NCI-H446 (cell line): ENCODE data around the gene CDC42EP2.
A peak's percentile ranks its signal among the peaks of the same experiment; 100 is the strongest.

ENCODE experiments used
- DNase-seq, 2 experiments: peaks; one replicate each; lab custom pipeline; 2025; lab: John Stamatoyannopoulos, UW

Gene CDC42EP2

DNA sequence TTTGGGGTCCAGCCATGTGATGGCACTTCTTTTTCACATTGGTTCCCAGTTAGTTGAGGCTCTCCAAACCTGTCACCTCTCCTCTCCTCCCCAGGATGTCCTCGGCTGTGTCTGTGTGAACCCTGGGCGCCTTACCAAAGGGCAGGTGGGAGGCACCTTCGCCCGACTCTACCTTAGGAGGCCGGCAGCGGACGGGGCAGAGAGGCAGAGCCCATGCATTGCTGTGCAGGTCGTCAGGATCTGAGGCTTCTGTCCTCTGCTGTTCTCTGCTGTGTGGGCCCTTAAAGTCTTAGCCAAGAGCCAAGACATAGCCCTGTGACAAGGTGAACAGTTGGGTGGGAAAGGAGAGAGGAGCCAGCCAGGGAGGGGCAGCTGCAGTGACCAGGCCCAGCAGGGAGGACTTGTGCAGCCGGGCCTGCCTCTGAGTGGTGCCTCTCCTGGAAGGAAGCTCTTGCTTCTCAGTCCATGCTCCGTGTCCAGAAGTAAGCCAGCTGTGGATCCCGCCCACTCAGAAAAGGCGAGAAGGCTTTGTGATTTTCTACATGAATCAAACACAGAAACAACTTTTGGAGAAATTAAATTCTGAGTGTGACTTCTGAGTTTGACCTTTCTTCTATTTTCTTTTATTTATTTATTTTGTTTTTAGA lies 17.5 kb upstream of the CDC42EP2 start:
- no peak for DNase-seq

DNA sequence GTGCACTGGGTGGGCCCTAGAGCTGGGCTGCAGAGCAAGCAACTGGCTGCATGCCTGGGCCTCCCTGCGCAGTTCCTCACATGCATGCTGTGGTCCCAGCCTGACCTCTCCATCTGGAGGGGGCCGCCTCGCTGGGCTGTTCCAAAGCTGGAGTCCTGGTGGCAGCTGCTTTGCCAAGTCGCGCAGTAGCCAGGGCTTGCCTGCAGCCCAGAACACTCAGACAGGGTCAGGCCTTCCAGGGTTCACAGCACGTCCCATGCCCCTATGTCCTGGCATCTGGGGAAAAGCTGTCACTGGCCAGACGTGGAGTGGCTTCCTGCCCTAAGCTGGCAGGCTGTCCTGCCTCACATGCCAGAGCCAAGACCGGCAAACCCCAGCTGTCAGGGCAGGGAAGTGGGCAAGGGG lies 16.5 kb upstream of the CDC42EP2 start:
- no peak for DNase-seq

DNA sequence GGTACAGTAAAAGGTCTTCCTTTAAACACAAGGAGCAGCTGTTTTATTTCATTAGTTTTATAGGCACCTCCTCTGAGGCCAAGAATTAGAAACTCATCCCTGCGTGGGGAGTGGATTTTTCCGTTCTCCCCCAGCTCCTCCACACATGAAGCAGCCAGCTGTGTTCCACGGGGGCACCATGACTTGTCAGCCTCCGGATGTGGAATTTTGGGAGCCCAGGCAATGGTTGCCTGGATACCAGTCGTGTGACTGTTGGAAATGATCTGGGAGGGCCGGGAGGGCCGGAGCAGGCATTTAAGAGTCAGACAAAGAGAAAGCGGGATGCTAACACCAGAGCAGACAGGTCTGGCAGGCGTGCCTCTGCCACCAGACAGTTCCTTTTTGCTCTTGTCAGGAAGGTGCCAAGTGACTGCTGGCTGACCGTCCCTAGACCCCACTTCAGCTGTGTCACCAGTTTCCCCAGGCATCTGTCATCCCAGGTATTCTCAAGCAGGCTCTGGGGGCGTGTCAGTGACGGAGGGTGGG lies 15.9 kb upstream of the CDC42EP2 start:
- DNase-seq, result no peak

DNA sequence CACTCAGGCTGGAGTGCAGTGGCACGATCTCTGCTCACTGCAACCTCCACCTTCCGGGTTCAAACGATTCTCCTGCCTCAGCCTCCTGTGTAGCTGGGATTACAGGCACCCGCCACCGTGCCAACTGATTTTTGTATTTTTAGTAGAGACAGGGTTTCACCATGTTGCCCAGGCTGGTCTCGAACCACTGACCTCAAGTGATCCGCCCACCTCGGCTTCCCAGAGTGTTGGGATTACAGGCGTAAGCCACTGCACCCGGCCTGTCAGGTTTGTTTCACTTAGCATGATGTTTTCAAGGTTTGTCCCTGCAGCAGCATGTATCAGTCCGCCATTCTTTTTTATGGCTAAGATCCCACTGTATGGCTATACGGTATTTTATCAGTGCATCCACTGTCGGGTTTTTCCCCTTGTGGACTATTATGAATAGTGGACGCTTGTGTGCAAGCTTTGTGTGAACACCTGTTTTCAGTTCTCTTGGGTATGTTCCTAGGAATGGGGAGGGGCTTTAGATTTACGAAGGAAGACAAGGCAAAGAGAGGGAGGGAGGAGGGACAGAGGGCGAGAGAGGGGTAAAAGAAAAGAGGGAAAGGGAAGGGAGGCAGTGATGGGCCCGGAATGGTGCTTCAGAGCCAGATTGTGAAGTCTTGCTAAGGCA lies 13.9 kb upstream of the CDC42EP2 start:
- DNase-seq, result no peak

DNA sequence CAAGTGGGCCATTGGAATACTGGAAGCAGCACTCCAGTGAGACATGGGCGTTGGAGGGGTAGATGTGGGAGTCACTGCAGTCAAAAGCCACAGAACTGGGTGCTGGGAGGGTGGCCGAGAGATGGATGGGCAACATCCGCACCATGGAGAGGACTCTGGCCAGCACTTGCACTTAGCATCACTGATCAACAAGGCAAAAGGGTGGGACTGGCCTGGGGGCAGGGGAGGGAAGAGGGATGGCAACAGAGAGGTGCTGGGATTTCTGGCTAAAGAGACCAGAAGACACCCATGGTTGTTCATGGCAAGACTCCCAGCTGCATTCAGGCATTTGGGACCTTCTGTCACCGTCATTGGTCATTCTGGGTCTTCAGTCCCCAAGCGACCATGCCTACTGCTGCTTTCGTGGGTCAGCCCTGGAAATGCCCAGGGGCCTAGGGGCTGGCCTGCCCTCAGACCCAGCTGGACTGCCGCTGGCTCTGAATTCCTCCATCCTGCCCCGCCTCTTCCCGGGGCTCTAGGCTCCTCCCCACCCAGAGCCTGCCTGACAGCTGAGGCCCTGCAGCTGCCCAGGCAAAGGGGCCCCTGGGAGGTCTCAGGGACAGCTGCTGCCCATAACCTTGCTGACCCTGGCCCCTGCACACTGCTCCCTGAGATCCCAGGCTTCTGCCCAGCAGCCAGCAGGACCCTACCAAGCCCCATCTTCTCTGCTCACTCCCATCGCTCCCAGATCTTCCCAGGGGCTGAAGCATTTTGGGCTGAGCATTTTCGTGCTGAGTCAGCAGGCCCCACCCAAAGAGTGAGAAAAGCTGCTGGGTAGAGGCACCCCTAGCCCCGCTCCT lies 13.0 kb upstream of the CDC42EP2 start:
- DNase-seq, result no peak

DNA sequence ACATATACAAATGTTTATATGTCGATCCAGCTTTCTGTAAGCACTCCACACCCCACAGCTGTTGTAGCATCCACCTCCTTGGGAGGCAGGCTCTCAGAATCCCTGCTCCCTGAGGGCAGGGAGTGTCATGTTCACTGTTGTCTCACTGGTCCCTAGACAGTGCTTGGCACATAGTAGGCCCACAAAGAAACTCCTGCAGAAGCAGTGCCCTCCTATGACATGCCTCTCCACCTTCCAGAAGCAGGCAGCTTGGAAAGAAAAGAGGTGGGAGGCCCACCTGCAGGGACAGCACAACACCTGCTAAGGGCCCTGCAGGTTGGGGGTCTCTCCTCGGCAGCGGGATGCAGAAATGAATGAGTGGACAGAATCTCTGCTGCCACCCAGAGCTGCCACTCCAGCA lies 11.1 kb upstream of the CDC42EP2 start:
- no peak for DNase-seq

DNA sequence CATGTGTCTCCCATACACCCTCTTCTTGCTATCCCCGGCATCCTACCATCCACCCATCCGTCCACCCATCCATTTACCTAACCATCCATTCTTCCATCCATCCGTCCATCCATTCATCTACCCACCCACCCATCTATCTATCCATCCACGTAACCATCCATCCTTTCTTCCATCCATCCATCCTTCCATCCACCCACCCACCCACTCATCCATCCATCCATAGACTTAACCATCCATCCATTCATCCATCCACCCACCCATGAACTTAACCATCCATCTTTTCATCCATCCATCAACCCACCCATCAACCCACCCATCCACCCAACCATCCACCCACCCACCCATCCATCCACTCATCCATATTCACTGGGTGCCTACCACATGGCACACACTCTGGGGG lies 10.6 kb upstream of the CDC42EP2 start:
- DNase-seq, result no peak

DNA sequence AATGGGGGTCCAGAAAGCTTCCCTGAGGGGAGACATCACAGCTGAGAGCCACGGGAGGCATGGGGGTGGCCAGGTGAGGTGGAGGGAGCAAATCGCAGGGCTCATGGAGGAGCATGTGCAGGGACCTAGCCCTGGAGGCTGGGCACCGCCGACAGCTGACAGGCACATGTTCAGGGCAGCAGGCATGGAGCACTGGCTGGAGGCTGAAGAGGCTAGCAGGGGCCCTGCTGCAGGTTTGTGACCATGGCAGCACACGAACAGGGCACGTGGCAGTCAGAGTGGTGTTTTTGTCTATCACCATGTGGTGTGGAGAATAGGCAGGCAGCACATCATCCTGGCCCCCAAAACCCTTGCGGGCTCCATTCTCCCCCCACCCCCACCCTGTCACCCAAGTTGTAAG lies 10.1 kb upstream of the CDC42EP2 start:
- DNase-seq, result no peak

DNA sequence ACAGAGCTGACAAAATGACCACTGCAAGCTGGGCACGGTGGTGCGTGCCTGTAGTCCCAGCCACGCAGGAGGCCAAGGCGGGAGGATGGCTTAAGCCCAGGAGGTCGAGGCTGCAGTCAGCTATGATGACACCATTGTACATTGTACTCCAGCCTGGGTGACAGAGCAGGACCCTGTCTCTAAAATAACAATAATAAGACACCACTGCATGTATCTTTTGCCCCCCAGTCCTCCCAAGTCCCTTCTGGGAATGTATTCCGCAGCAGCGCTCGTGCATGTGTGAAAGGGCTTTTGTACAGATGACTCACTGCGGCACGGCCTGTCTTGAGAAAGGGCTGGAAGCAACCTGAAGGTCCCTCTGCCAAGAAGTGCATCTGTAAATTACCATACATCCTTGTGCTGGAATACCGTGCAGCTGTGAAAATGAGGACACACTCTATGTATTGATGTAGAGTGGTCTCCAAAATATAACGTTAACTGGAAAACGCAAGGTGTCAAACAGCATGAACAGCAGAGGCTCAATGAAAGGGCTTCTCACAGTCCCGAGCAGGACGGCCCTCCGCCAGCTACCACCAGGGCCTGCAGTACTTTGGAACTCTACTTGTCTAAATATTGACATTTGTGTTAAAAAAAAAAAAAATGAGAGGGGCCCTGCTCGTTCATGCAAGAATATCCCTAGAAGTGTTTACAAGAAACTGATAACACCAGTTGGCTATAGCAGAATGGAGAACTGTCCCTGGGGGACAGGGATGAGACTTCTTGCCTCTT lies 9.0 kb upstream of the CDC42EP2 start:
- DNase-seq, result peak in 1 of 2 experiments; percentile 33

DNA sequence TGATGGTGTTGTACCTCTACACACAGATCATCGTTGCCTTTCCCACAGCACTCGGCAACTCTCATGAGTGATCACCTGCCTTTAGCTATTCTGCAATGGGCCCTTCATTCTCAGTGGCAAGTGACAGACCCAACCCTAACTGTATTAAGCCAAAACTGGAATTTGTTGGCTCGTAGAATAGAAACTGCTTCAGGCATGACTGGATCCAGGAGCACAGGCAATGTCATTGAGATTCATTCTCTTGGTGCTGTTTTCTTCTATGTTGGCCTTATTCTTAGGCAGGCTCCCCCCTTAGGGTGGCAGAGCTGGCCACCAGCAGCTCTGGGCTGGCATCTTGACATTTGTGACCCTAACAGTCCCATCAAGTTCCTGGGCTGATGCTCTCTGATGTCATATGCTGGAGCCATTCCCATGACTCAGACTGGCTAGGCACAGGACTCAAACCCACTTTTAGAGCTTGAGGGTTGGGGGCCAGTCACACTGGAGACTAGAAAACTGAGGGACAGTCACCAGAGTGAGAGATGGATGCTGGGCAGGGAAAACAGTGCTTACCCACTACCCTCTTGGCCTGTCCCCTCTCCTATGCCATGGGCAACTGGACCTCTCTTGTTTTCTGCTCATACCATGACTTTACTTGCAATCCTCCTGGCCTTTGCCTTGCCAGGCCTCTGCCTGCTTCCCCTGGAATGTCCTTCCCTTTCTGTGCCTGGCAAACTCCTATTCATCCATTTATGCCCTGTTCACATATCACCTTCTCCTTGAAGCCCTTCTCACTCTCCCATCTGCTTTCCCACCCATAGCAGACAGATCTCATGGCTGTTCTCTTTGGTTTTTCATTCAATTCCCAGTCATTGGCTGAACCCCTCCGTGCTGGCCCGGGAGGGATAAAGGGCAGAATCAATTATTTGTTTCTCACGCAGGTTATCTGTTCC lies 7.1 kb upstream of the CDC42EP2 start:
- DNase-seq, result no peak

DNA sequence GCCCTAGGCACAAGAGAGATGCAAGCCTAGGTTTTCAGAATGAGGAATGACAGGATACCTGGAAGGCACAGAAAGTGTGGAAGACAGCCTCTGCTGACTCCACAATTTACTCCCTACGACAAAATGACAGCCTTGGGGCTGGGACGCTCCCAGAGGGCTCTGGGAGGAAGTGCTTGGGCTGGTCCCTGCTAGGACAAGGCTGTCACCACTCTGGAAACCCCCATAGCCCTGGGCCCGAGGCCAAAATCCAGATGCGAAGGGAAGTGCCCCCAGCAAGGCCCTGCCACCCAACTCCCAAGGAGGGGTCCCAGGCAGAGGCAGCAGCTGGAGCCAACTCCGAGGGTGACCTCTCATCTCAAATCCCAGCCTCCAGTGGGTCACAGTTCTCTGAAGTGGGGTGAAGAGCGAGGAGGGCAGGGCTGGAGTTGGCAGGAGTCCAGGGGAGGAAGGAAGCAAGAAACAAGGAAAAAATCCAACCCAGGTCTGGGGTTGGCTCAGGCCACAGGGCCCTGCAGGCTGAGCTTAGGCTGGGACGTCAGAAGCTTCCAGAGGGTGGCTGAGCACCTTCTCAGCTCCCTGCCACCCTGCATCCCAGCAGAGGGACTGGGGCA lies 6.3 kb upstream of the CDC42EP2 start:
- DNase-seq, result no peak

DNA sequence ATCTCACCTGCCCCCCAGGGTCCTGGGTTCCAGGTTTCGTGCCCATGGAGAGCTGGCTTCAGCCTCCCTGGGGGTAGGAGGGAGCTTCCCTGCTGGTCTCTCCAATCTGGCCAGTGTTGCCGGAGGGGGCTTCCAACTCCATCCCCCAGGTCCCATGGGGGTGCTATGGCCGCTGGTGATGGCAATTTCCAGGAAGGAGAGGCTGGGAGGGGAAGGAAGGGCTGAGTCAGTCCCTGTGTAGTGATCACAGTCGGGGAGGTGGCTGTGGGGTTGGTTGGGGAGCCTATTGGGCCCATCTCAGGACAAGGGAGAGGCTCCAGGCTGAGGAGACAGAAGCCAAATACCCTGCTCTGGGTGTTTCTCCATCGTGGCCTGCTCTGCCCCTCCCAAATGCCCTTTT lies 5.7 kb upstream of the CDC42EP2 start:
- no peak for DNase-seq

DNA sequence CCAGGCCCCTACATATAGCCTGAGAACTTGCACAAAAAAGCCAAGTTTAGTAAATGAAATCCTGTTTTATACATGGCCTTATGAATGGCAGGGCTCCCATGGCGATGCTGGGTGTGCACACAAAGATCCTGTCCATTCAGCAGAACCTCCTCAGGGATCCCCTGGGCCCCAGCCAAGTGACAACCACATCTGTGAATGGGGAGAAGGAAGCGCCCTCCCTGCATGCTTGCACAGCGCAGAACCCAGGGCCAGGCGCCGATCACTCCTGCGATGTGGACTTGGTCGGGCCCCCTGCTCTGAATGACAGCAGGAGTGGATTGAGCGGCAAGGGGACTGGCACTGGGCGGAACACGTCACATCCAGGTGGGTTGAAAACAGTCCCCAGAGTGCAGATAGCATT lies 4.5 kb upstream of the CDC42EP2 start:
- DNase-seq, result no peak

DNA sequence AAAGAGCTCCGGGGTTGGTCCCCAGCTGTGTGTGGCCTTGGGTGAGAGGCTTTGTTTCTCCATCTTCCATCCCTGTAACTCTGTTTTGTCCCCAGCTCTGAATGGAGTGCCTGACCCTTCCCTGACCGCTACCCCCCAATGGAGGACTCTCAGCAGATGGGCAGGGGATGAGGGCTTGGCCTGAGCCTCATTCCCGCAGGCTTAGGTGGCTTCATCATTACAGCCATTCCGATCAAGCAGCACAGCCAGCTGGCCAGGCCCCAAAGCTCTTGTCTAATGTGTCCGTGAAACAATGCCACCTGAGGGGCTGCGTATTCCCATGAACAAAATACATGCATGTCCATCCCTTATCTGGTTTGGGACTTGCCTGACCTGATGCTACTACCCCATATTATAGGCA lies 3.9 kb upstream of the CDC42EP2 start:
- no peak for DNase-seq

DNA sequence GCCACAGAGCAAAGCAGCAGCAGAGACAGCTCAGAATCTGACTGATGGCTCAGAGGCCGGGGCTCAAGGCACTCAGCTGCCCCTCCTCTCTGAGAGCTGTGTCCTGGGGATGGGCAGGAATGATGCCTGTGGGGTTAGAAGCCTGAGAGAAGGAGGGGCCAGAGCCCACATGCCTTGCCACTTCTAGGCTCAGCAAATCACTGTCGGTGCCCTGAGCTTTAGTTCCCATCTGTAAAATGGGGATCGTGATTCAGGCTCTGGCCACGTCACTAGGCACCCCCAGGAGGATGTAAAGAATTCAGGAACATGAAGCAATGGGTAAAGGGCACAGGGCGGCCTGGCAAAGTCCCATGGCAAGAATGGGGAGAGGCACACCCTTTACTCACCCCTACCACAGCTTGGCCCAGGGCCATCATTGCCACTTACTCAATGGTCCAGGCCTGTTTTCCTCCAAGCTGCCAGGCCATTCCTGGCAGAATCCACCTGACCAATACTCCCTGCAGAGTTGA lies 3.4 kb upstream of the CDC42EP2 start:
- no peak for DNase-seq

DNA sequence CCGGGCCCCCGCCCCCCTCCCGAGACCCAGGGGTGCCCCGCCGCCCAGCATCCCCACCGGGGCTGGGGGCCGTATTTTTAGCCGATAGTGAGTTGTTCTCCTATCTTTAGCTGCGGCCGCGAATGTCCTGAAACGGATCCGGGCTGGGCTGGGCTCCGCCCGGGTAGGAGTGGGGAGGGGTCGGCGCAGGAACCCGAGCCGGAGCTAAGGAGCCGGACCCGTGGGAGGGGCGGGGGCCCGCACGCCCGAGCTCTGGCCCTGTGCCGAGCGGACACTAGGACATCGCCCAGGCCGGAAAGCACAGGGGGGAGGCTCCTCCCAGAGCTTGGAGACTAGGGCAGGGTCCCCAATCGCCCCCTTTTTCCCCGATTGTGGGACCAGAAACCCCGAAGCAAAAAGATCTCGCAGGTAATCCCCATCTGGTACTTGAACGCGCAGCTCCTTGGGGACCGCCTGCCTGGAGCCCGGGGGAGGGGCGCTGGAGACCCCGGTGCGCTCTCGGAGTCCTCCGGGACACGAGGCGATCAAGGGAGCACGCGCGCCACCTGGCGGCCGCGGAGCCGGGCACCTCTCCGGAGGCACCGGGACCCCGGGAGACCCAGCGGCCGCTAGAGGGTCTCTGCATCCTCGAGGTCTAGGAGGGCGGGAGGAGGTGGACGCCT lies 669 bp downstream of the CDC42EP2 start:
- peak; percentile 60 to 80 for DNase-seq

DNA sequence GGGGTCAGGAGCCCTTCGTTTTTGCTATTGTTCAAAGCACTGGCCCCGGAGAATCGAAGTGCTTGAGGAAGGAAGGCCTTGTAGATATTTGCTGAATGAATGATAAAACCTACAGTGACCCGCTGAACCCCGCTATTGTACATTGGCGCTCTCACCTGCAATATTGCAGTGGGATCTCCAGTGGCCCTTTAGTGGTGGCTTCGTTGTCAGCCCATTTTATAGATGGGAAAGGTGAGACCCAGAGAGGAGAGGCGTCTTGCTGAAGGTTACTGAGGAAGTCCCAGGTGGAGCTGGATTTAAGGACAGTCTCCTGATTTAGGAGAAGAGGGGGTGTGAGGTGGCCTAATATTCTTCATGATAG lies 1.2 kb downstream of the CDC42EP2 start:
- no peak for DNase-seq

DNA sequence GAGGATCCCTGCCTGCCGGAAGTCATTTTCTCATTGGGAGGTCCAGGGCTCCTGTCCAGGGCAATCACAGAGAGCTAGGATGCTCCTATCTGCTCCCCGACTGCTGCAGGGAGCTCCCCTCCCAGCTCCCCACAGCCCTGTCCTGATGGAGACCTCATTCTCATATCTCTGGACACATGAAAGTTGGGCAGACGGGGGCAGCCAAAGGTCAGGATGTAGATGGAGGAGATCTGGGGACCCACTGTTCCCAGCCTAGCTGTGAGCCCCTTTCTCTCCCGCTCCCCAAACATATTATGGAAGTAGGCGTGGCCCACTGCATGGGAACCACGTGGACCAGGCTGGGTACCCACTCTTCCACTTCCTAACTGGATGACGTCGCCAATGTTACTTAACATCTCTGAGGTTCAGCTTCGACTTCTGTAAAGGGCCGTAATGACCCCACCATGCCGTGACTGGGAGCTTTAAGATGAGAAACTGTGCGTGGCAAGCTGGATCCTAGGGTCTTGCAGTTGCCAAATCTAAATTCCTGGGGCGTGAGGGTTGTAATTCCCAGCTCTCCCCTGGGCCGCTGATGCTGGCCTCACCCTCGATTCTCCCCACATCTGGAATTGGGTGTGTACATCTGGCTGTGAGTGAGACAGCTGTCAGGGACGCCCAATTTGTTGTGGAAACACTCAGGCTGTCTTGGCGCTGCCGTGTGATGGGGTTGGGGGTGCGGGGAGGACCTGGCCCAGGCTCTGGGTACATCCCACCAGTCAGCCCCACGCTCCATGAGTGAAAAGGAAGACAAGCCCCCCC lies 1.8 kb downstream of the CDC42EP2 start:
- DNase-seq, result no peak
